ENCODE measurements around the gene PLEKHG3. TPM values are rescaled to one million over a fixed set of nuclear protein-coding genes. Genes with fewer than 3 reads are reported as not detected.

Gene PLEKHG3
- total RNA-seq, 1 donor: 11.2 TPM

Other genes starting within 250 kb of the PLEKHG3 start
- gene AKAP5, start 238.9 kb upstream of the PLEKHG3 start, total RNA-seq: 1.9 and 3.0 TPM in 2 replicates
- 8.6 and 9.0 TPM in 2 replicates for gene ZBTB25, start 200.6 kb upstream of the PLEKHG3 start, total RNA-seq
- gene ZBTB1, start 199.7 kb upstream of the PLEKHG3 start, total RNA-seq: 52.8 and 83.8 TPM in 2 replicates
- 83.4 and 165 TPM in 2 replicates for gene HSPA2, start 163.7 kb upstream of the PLEKHG3 start, total RNA-seq
- 0.97 and 3.5 TPM in 2 replicates for gene PPP1R36, start 154.5 kb upstream of the PLEKHG3 start, total RNA-seq
- gene SPTB, start 175.5 kb downstream of the PLEKHG3 start, total RNA-seq: under 0.01 TPM in 2 replicates
- gene CHURC1, start 210.0 kb downstream of the PLEKHG3 start, total RNA-seq: 45.8 and 47.0 TPM in 2 replicates
- gene GPX2, start 238.3 kb downstream of the PLEKHG3 start, total RNA-seq: not detected in 2 replicates